ENCODE data around the gene ITGAE.
A peak's percentile ranks its signal among the peaks of the same experiment; 100 is the strongest.

Gene ITGAE

GRCh38 chr17:3693829-3694231 is 107.2 kb downstream of the ITGAE start:
- H3K9me3 ChIP-seq (ENCODE audit: control extremely low read depth in 1 of 5, control insufficient read depth in 4 of 5, insufficient read depth in 2 of 5, low read depth in 1 of 5, low read length in 4 of 5): peaks cover 0 to 5% (median 0%) of the 10 kb centered on the region in 5 experiments
- WGBS (ENCODE audit: insufficient coverage): 93% methylated on average over 7 of the region's 9 CpGs
- no peak overlapping the region for H3K4me3 ChIP-seq (ENCODE audit: control insufficient read depth in 1 of 7, extremely low read depth in 1 of 7, insufficient read depth in 4 of 7, low read depth in 2 of 7, low read length in 6 of 7)
- H3K36me3 ChIP-seq (ENCODE audit: control insufficient read depth in 4 of 4, insufficient read depth in 4 of 4, low read length in 3 of 4): peaks cover 0 to 7% (median 2%) of the 10 kb centered on the region in 4 experiments
- DNase-seq: peak in 2 of 3 donors; percentile 28 to 40
- H3K4me1 ChIP-seq (ENCODE audit: control extremely low read depth in 1 of 4, control insufficient read depth in 4 of 4, insufficient read depth in 4 of 4, low read length in 3 of 4): peaks cover 0 to 24% (median 18%) of the 10 kb centered on the region in 4 experiments
- peaks cover 0 to 23% (median 4%) of the 10 kb centered on the region in 5 experiments for H3K27me3 ChIP-seq (replicated peaks in 2 of 5; ENCODE audit: control insufficient read depth in 4 of 5, insufficient read depth in 5 of 5, low read length in 4 of 5)
- ChIA-PET CTCF (no interaction called here), POLR2A (no interaction called here)
- no peak overlapping the region for H3K27ac ChIP-seq (ENCODE audit: insufficient read depth in 1 of 2, low read depth in 1 of 2, low read length in 2 of 2, poor library complexity in 1 of 2, severe bottlenecking in 2 of 2)

GRCh38 chr17:3693141-3693540 is 107.8 kb downstream of the ITGAE start:
- Histone ChIP-seq H3K4me3 (ENCODE audit: control insufficient read depth in 1 of 7, extremely low read depth in 1 of 7, insufficient read depth in 4 of 7, low read depth in 2 of 7, low read length in 6 of 7) (no peak overlapping the region), H3K27ac (ENCODE audit: insufficient read depth in 1 of 2, low read depth in 1 of 2, low read length in 2 of 2, poor library complexity in 1 of 2, severe bottlenecking in 2 of 2) (no peak overlapping the region), H3K27me3 (replicated peaks in 2 of 5; ENCODE audit: control insufficient read depth in 4 of 5, insufficient read depth in 5 of 5, low read length in 4 of 5) (peaks cover 0 to 23% (median 4%) of the 10 kb centered on the region in 5 experiments), H3K9me3 (ENCODE audit: control extremely low read depth in 1 of 5, control insufficient read depth in 4 of 5, insufficient read depth in 2 of 5, low read depth in 1 of 5, low read length in 4 of 5) (peaks cover 0 to 2% (median 0%) of the 10 kb centered on the region in 5 experiments), H3K36me3 (ENCODE audit: control insufficient read depth in 4 of 4, insufficient read depth in 4 of 4, low read length in 3 of 4) (peaks cover 0 to 7% (median 2%) of the 10 kb centered on the region in 4 experiments), H3K4me1 (ENCODE audit: control extremely low read depth in 1 of 4, control insufficient read depth in 4 of 4, insufficient read depth in 4 of 4, low read length in 3 of 4) (peaks cover 0 to 22% (median 18%) of the 10 kb centered on the region in 4 experiments)
- DNase-seq: no peak
- ChIA-PET CTCF (no interaction called here), POLR2A (interaction anchor here (0.6 kb wide), 1 partner anchor 24 kb away, joined by 3 read pairs; no protein-coding TSS in a partner anchor)
- 87% methylated on average over 4 of the region's 4 CpGs for WGBS (ENCODE audit: insufficient coverage)

GRCh38 chr17:3692346-3692745 is 108.6 kb downstream of the ITGAE start:
- Histone ChIP-seq H3K27ac (ENCODE audit: insufficient read depth in 1 of 2, low read depth in 1 of 2, low read length in 2 of 2, poor library complexity in 1 of 2, severe bottlenecking in 2 of 2) (no peak overlapping the region), H3K4me3 (ENCODE audit: control insufficient read depth in 1 of 7, extremely low read depth in 1 of 7, insufficient read depth in 4 of 7, low read depth in 2 of 7, low read length in 6 of 7) (no peak overlapping the region), H3K4me1 (ENCODE audit: control extremely low read depth in 1 of 4, control insufficient read depth in 4 of 4, insufficient read depth in 4 of 4, low read length in 3 of 4) (peaks cover 0 to 22% (median 19%) of the 10 kb centered on the region in 4 experiments), H3K27me3 (replicated peaks in 2 of 5; ENCODE audit: control insufficient read depth in 4 of 5, insufficient read depth in 5 of 5, low read length in 4 of 5) (peaks cover 0 to 22% (median 4%) of the 10 kb centered on the region in 5 experiments), H3K36me3 (ENCODE audit: control insufficient read depth in 4 of 4, insufficient read depth in 4 of 4, low read length in 3 of 4) (peaks cover 0 to 7% (median 2%) of the 10 kb centered on the region in 4 experiments), H3K9me3 (ENCODE audit: control extremely low read depth in 1 of 5, control insufficient read depth in 4 of 5, insufficient read depth in 2 of 5, low read depth in 1 of 5, low read length in 4 of 5) (no peaks in the 10 kb centered on the region)
- POLR2A ChIA-PET: interaction anchor here (0.6 kb wide), 1 partner anchor 24 kb away, joined by 3 read pairs; no protein-coding TSS in a partner anchor
- CTCF ChIA-PET: interaction anchor here (1.0 to 1.1 kb wide), 2 partner anchors 9 to 13 kb away, joined by 4 to 5 read pairs; no protein-coding TSS in a partner anchor
- DNase-seq: no peak
- WGBS (ENCODE audit: insufficient coverage): 97% methylated on average over 9 of the region's 9 CpGs

GRCh38 chr17:3691617-3692067 is 109.3 kb downstream of the ITGAE start:
- peak in 1 of 3 donors; percentile 22 for DNase-seq
- no peak overlapping the region for H3K4me3 ChIP-seq (ENCODE audit: control insufficient read depth in 1 of 7, extremely low read depth in 1 of 7, insufficient read depth in 4 of 7, low read depth in 2 of 7, low read length in 6 of 7)
- no peaks in the 10 kb centered on the region for H3K9me3 ChIP-seq (ENCODE audit: control extremely low read depth in 1 of 5, control insufficient read depth in 4 of 5, insufficient read depth in 2 of 5, low read depth in 1 of 5, low read length in 4 of 5)
- ChIA-PET CTCF (interaction anchor here (1.0 to 1.1 kb wide), 2 partner anchors 8 to 12 kb away, joined by 4 to 5 read pairs; no protein-coding TSS in a partner anchor), POLR2A (no interaction called here)
- H3K36me3 ChIP-seq (ENCODE audit: control insufficient read depth in 4 of 4, insufficient read depth in 4 of 4, low read length in 3 of 4): peaks cover 0 to 7% (median 2%) of the 10 kb centered on the region in 4 experiments
- peaks cover 0 to 19% (median 17%) of the 10 kb centered on the region in 4 experiments for H3K4me1 ChIP-seq (ENCODE audit: control extremely low read depth in 1 of 4, control insufficient read depth in 4 of 4, insufficient read depth in 4 of 4, low read length in 3 of 4)
- 92% methylated on average over 15 of the region's 16 CpGs for WGBS (ENCODE audit: insufficient coverage)
- H3K27ac ChIP-seq (ENCODE audit: insufficient read depth in 1 of 2, low read depth in 1 of 2, low read length in 2 of 2, poor library complexity in 1 of 2, severe bottlenecking in 2 of 2): no peak overlapping the region
- H3K27me3 ChIP-seq (replicated peaks in 2 of 5; ENCODE audit: control insufficient read depth in 4 of 5, insufficient read depth in 5 of 5, low read length in 4 of 5): peaks cover 0 to 17% (median 2%) of the 10 kb centered on the region in 5 experiments

GRCh38 chr17:3690094-3690715 is 110.8 kb downstream of the ITGAE start:
- Histone ChIP-seq H3K9me3 (ENCODE audit: control extremely low read depth in 1 of 5, control insufficient read depth in 4 of 5, insufficient read depth in 2 of 5, low read depth in 1 of 5, low read length in 4 of 5) (no peaks in the 10 kb centered on the region), H3K36me3 (ENCODE audit: control insufficient read depth in 4 of 4, insufficient read depth in 4 of 4, low read length in 3 of 4) (peaks cover 0 to 7% (median 2%) of the 10 kb centered on the region in 4 experiments), H3K4me1 (ENCODE audit: control extremely low read depth in 1 of 4, control insufficient read depth in 4 of 4, insufficient read depth in 4 of 4, low read length in 3 of 4) (peaks cover 0 to 8% (median 4%) of the 10 kb centered on the region in 4 experiments), H3K27ac (ENCODE audit: insufficient read depth in 1 of 2, low read depth in 1 of 2, low read length in 2 of 2, poor library complexity in 1 of 2, severe bottlenecking in 2 of 2) (no peak overlapping the region), H3K27me3 (replicated peaks in 2 of 5; ENCODE audit: control insufficient read depth in 4 of 5, insufficient read depth in 5 of 5, low read length in 4 of 5) (peaks cover 0 to 9% (median 2%) of the 10 kb centered on the region in 5 experiments), H3K4me3 (ENCODE audit: control insufficient read depth in 1 of 7, extremely low read depth in 1 of 7, insufficient read depth in 4 of 7, low read depth in 2 of 7, low read length in 6 of 7) (no peak overlapping the region)
- ChIA-PET CTCF (no interaction called here), POLR2A (no interaction called here)
- DNase-seq: no peak
- 95% methylated on average over 16 of the region's 22 CpGs for WGBS (ENCODE audit: insufficient coverage)

- DNase-seq: no peak
- ChIA-PET POLR2A (no interaction called here), CTCF (no interaction called here)
- H3K27ac ChIP-seq (ENCODE audit: insufficient read depth in 1 of 2, low read depth in 1 of 2, low read length in 2 of 2, poor library complexity in 1 of 2, severe bottlenecking in 2 of 2): no peak overlapping the region
- H3K4me1 ChIP-seq (ENCODE audit: control extremely low read depth in 1 of 4, control insufficient read depth in 4 of 4, insufficient read depth in 4 of 4, low read length in 3 of 4): peaks cover 0 to 4% (median under 1%) of the 10 kb centered on the region in 4 experiments
- no peak overlapping the region for H3K4me3 ChIP-seq (ENCODE audit: control insufficient read depth in 1 of 7, extremely low read depth in 1 of 7, insufficient read depth in 4 of 7, low read depth in 2 of 7, low read length in 6 of 7)
- peaks cover 0 to 5% (median 0%) of the 10 kb centered on the region in 5 experiments for H3K27me3 ChIP-seq (replicated peaks in 2 of 5; ENCODE audit: control insufficient read depth in 4 of 5, insufficient read depth in 5 of 5, low read length in 4 of 5)
- 96% methylated on average over 33 of the region's 44 CpGs for WGBS (ENCODE audit: insufficient coverage)
- H3K9me3 ChIP-seq (ENCODE audit: control extremely low read depth in 1 of 5, control insufficient read depth in 4 of 5, insufficient read depth in 2 of 5, low read depth in 1 of 5, low read length in 4 of 5): no peaks in the 10 kb centered on the region
- H3K36me3 ChIP-seq (ENCODE audit: control insufficient read depth in 4 of 4, insufficient read depth in 4 of 4, low read length in 3 of 4): peaks cover 0 to 7% (median 2%) of the 10 kb centered on the region in 4 experiments
Measured at GRCh38 chr17:3689262-3690093, 111.5 kb downstream of the ITGAE start.

Measured in common myeloid progenitor, CD34-positive (primary cell).